ENCODE data around the gene ID3. TPM values are rescaled to one million over a fixed set of nuclear protein-coding genes. Genes with fewer than 3 reads are reported as not detected.
A peak's percentile ranks its signal among the peaks of the same experiment; 100 is the strongest.

ID3 gene
- total and polyA plus RNA-seq, 9 of the 15 experiments (the other 6 are each of a cell fraction or from before 2014, with no cell fraction given), result 6.8 to 59.8 (median 23.5) TPM

GRCh38 chr1:23576338-23577055 lies 17.2 kb upstream of the ID3 start (continued):
- TF ChIP-seq ZBTB33 (CRISPR knock-in tag; IDR thresholded peaks at IDR 0.05) (0 out of 2 replicates have a peak, but pooled peaks have one; percentile 27), FOXA1 (IDR thresholded peaks at IDR 0.05; ENCODE audit: borderline replicate concordance) (no peak), RBM25 (IDR thresholded peaks at IDR 0.05; ENCODE audit: low read depth, low read length, severe bottlenecking) (peak; percentile 66), L3MBTL2 (IDR thresholded peaks at IDR 0.05) (0 out of 2 replicates have a peak, but pooled peaks have one; percentile 22)
- TF ChIP-seq, protein P1, sequence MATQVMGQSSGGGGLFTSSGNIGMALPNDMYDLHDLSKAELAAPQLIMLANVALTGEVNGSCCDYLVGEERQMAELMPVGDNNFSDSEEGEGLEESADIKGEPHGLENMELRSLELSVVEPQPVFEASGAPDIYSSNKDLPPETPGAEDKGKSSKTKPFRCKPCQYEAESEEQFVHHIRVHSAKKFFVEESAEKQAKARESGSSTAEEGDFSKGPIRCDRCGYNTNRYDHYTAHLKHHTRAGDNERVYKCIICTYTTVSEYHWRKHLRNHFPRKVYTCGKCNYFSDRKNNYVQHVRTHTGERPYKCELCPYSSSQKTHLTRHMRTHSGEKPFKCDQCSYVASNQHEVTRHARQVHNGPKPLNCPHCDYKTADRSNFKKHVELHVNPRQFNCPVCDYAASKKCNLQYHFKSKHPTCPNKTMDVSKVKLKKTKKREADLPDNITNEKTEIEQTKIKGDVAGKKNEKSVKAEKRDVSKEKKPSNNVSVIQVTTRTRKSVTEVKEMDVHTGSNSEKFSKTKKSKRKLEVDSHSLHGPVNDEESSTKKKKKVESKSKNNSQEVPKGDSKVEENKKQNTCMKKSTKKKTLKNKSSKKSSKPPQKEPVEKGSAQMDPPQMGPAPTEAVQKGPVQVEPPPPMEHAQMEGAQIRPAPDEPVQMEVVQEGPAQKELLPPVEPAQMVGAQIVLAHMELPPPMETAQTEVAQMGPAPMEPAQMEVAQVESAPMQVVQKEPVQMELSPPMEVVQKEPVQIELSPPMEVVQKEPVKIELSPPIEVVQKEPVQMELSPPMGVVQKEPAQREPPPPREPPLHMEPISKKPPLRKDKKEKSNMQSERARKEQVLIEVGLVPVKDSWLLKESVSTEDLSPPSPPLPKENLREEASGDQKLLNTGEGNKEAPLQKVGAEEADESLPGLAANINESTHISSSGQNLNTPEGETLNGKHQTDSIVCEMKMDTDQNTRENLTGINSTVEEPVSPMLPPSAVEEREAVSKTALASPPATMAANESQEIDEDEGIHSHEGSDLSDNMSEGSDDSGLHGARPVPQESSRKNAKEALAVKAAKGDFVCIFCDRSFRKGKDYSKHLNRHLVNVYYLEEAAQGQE (IDR thresholded peaks at IDR 0.05; ENCODE audit: borderline replicate concordance), result no peak
- TF ChIP-seq, protein P1 (CRISPR knock-in tag; IDR thresholded peaks at IDR 0.05; ENCODE audit: low read depth), result no peak
